GM23248 (cell line): Measurements from ENCODE around the gene IQCK. TPM values are rescaled to one million over a fixed set of nuclear protein-coding genes. Genes with fewer than 3 reads are reported as not detected.

Source experiments
- DNase-seq: peaks from one replicate; pipeline ENCODE4 v3.0.0-alpha.2; 2015
- H2AFZ ChIP-seq: fragments of 200-600 bp; sonication (generic); 2 replicates; pipeline ENCODE4 v1.6.1; 2016; ENCODE audit warnings: antibody characterized with exemption
- H3F3A ChIP-seq: fragments of 200-600 bp; sonication (generic); 2 replicates; pipeline ENCODE4 v1.6.1; 2016; ENCODE audit warnings: mild to moderate bottlenecking, antibody characterized with exemption, mixed run types; ENCODE audit not compliant: insufficient read depth
- H3K27ac ChIP-seq: fragments of 200-600 bp; sonication (generic); 2 replicates; pipeline ENCODE4 v1.5.1; 2016; ENCODE audit warnings: mild to moderate bottlenecking
- H3K27me3 ChIP-seq: fragments of 200-600 bp; sonication (generic); replicated peaks from 2 replicates; pipeline ENCODE4 v1.6.1; 2016; ENCODE audit warnings: mild to moderate bottlenecking; ENCODE audit not compliant: insufficient read depth
- H3K36me3 ChIP-seq: fragments of 200-600 bp; sonication (generic); 2 replicates; pipeline ENCODE4 v1.6.1; 2016; ENCODE audit warnings: low read depth, mild to moderate bottlenecking
- H3K4me1 ChIP-seq: fragments of 200-600 bp; sonication (generic); 2 replicates; pipeline ENCODE4 v1.6.1; 2016; ENCODE audit warnings: mild to moderate bottlenecking; ENCODE audit not compliant: insufficient read depth
- H3K4me2 ChIP-seq: fragments of 200-600 bp; sonication (generic); one replicate; pipeline ENCODE4 v1.6.1; 2016; ENCODE audit warnings: mild to moderate bottlenecking; ENCODE audit not compliant: unreplicated experiment
- H3K4me3 ChIP-seq: fragments of 200-600 bp; sonication (generic); 2 replicates; pipeline ENCODE4 v1.5.1; 2016; ENCODE audit warnings: mild to moderate bottlenecking
- H3K79me2 ChIP-seq: fragments of 200-600 bp; sonication (generic); 2 replicates; pipeline ENCODE4 v1.6.1; 2016; ENCODE audit warnings: mild to moderate bottlenecking; ENCODE audit not compliant: insufficient read depth
- H3K9ac ChIP-seq: fragments of 200-600 bp; sonication (generic); 2 replicates; pipeline ENCODE4 v1.6.1; 2016; ENCODE audit warnings: mild to moderate bottlenecking
- H3K9me2 ChIP-seq: fragments of 200-600 bp; sonication (generic); 2 replicates; pipeline ENCODE4 v1.6.1; 2016; ENCODE audit warnings: mixed run types, mild to moderate bottlenecking, moderate library complexity; ENCODE audit not compliant: insufficient read depth
- H3K9me3 ChIP-seq: fragments of 200-600 bp; sonication (generic); one replicate; pipeline ENCODE4 v1.6.1; 2017; ENCODE audit warnings: low read depth
- H4K20me1 ChIP-seq: fragments of 200-600 bp; sonication (generic); 2 replicates; pipeline ENCODE4 v1.6.0; 2016; ENCODE audit not compliant: insufficient read depth
- EZH2 ChIP-seq: fragments of 200-600 bp; sonication (generic); IDR thresholded peaks from 2 replicates; pipeline ENCODE4 v1.6.1; 2018; ENCODE audit warnings: antibody characterized with exemption, mild to moderate bottlenecking; ENCODE audit not compliant: insufficient read depth, poor library complexity, severe bottlenecking
- EZH2phosphoT487 ChIP-seq: fragments of 200-600 bp; sonication (generic); IDR thresholded peaks from 2 replicates; pipeline ENCODE4 v1.6.1; 2018; ENCODE audit warnings: antibody characterized with exemption, moderate library complexity, mild to moderate bottlenecking, low read depth; ENCODE audit not compliant: insufficient read depth
- WGBS, 2 experiments: methylation state at CpG; one replicate each; pipeline ENCODE4 v1.1.6; 2015 to 2017; ENCODE audit warnings: low lambda C conversion rate in 2 of 2, low coverage in 1 of 2; ENCODE audit errors: missing lambda C conversion rate in 2 of 2; 5-methylcytosine and 5-hydroxymethylcytosine counted together
- in situ Hi-C: fragments of 300-500 bp; cut with MboI; formaldehyde crosslinking; loops from 2 replicates; pipeline ENCODE4 v1.15.0; 2020
- polyA plus RNA-seq: library from polyadenylated mRNA; unstranded; fragments of >200 nt; fragmentation: Nextera tagmentation; extraction: Ambion mirVana; gene quantifications from 2 replicates; pipeline ENCODE4 v1.2.1, GENCODE V29; 2016
- total RNA-seq: library from RNA; depleted of rRNA; stranded (reverse); fragments of >200 nt; shearing (Covaris generic); gene quantifications from 2 replicates; pipeline ENCODE4 v1.2.3, GENCODE V29; 2014

The IQCK gene
- total and polyA plus RNA-seq, 2 experiments from 2014 or later, result 9.7 to 9.8 TPM

GRCh38 chr16:19837331-19837980 lies 119.4 kb downstream of the IQCK start:
- TF ChIP-seq EZH2phosphoT487 (no peak), EZH2 (no peak)
- Histone ChIP-seq H3K4me3 (no peak overlapping the region), H3K4me2 (no peak overlapping the region), H3K9me3 (no peaks in the 10 kb centered on the region), H3K9ac (no peak overlapping the region), H3K4me1 (no peaks in the 10 kb centered on the region), H3F3A (no peaks in the 10 kb centered on the region), H3K36me3 (no peaks in the 10 kb centered on the region), H3K9me2 (no peaks in the 10 kb centered on the region), H2AFZ (no peak overlapping the region), H3K27ac (no peak overlapping the region), H4K20me1 (no peaks in the 10 kb centered on the region), H3K27me3 (no peaks in the 10 kb centered on the region), H3K79me2 (no peaks in the 10 kb centered on the region)
- 81 to 88% methylated on average over 6 of the region's 6 CpGs for WGBS, 2 experiments
- in situ Hi-C loops, result loop anchor here (25.0 kb wide), 1 partner anchor 100 kb away; no protein-coding TSS in a partner anchor
- no peak for DNase-seq

GRCh38 chr16:19837984-19838707 lies 120.1 kb downstream of the IQCK start:
- Histone ChIP-seq H3K27ac (no peak overlapping the region), H2AFZ (no peak overlapping the region), H3F3A (no peaks in the 10 kb centered on the region), H3K4me3 (no peak overlapping the region), H3K9ac (no peak overlapping the region), H3K36me3 (no peaks in the 10 kb centered on the region), H4K20me1 (no peaks in the 10 kb centered on the region), H3K4me1 (no peaks in the 10 kb centered on the region), H3K4me2 (no peak overlapping the region), H3K27me3 (no peaks in the 10 kb centered on the region), H3K9me2 (no peaks in the 10 kb centered on the region), H3K79me2 (no peaks in the 10 kb centered on the region), H3K9me3 (no peaks in the 10 kb centered on the region)
- TF ChIP-seq EZH2phosphoT487 (no peak), EZH2 (no peak)
- in situ Hi-C loops, result loop anchor here (25.0 kb wide), 1 partner anchor 101 kb away; no protein-coding TSS in a partner anchor
- no peak for DNase-seq
- 87 to 89% methylated on average over 13 of the region's 13 CpGs for WGBS, 2 experiments

GRCh38 chr16:19840524-19841110 lies 122.5 kb downstream of the IQCK start:
- no peaks in the 10 kb centered on the region for H3K36me3 ChIP-seq
- H3K9ac ChIP-seq, result no peak overlapping the region
- no peak overlapping the region for H2AFZ ChIP-seq
- no peaks in the 10 kb centered on the region for H3K9me3 ChIP-seq
- peaks cover 22% of the 10 kb centered on the region for H3F3A ChIP-seq
- no peaks in the 10 kb centered on the region for H3K9me2 ChIP-seq
- WGBS, 2 experiments, result 17 to 24% methylated on average over 3 of the region's 3 CpGs
- no peak overlapping the region for H3K27ac ChIP-seq
- no peak for DNase-seq
- H3K27me3 ChIP-seq, result no peaks in the 10 kb centered on the region
- H3K4me2 ChIP-seq, result no peak overlapping the region
- no peak overlapping the region for H3K4me3 ChIP-seq
- no peaks in the 10 kb centered on the region for H3K4me1 ChIP-seq
- H3K79me2 ChIP-seq, result no peaks in the 10 kb centered on the region
- in situ Hi-C loops, result loop anchor here (25.0 kb wide), 1 partner anchor 103 kb away; no protein-coding TSS in a partner anchor
- TF ChIP-seq EZH2phosphoT487, result no peak
- TF ChIP-seq EZH2, result no peak
- H4K20me1 ChIP-seq, result no peaks in the 10 kb centered on the region

GRCh38 chr16:19841184-19841583 lies 123.1 kb downstream of the IQCK start:
- TF ChIP-seq EZH2phosphoT487, result no peak
- Histone ChIP-seq H3K9ac (no peak overlapping the region), H3K27ac (no peak overlapping the region), H3K9me3 (no peaks in the 10 kb centered on the region), H3K4me2 (no peak overlapping the region), H3K36me3 (no peaks in the 10 kb centered on the region), H3K4me3 (no peak overlapping the region), H3F3A (peaks cover 22% of the 10 kb centered on the region), H3K27me3 (no peaks in the 10 kb centered on the region), H2AFZ (no peak overlapping the region), H3K9me2 (no peaks in the 10 kb centered on the region), H3K79me2 (no peaks in the 10 kb centered on the region), H3K4me1 (no peaks in the 10 kb centered on the region), H4K20me1 (no peaks in the 10 kb centered on the region)
- in situ Hi-C loops, result loop anchor here (25.0 kb wide), 1 partner anchor 104 kb away; no protein-coding TSS in a partner anchor
- 44 to 49% methylated on average over 3 of the region's 3 CpGs for WGBS, 2 experiments
- no peak for DNase-seq
